ENCODE data around the gene TMEM151B. TPM values are rescaled to one million over a fixed set of nuclear protein-coding genes. Genes with fewer than 3 reads are reported as not detected.
A peak's percentile ranks its signal among the peaks of the same experiment; 100 is the strongest.

Gene TMEM151B
- total and polyA plus RNA-seq, 9 of the 15 experiments (the other 6 are each of a cell fraction or from before 2014, with no cell fraction given): not detected

DNA sequence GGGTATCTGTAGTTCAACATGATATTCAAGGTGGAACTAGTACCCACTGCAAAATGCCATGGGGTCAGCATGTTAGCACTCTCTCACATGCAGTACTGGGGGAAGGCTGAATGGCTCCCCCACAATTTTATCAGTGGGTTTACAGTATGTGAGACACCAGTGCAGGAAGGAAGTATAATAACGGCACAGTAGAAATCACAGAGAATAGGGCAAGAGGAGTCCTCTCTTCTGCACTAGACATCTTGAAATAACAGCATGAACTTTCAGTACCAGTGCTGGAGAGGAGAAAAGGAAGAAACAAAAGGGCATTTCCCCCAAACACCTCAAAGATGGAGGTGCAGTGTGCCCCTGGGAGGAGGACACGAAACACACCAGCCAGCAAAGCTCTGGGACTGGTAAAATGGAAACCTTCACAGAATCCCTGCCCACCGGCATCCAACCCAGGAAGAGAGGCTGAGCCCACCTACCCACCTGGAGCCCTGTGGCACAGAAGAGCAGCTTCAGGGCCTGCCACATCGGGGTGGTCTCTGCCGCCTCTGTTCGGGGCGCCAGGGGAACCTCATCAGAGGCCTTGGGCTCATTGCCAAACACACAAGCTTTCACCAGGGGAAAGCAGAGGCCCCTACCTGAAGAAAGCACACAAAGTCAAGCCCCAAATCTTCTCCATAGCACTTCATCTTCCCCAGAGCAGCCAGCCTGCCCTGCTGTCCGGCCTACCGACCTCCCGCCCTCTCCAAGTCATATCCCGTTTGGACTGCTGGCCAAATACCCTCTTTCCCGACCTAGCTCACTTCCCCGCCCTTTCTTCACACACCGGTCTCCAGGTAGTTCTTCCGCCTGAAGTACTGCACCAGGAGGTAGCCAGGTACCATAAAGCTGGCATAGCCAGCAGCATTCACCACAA, 14.1 kb upstream of the TMEM151B start (continued):
- TF ChIP-seq FOXK2 (conservative IDR thresholded peaks at IDR 0.05 in 1 of 2, IDR thresholded peaks at IDR 0.05 in 1 of 2; ENCODE audit: low read depth in 2 of 2) (no peak), ZNF431 (CRISPR knock-in tag; IDR thresholded peaks at IDR 0.05) (no peak), MECOM (CRISPR knock-in tag; IDR thresholded peaks at IDR 0.05) (no peak), ZNF444 (CRISPR knock-in tag; IDR thresholded peaks at IDR 0.05) (no peak), TFAM (CRISPR knock-in tag; conservative IDR thresholded peaks at IDR 0.05) (no peak), KAT7 (CRISPR knock-in tag; IDR thresholded peaks at IDR 0.05; ENCODE audit: borderline replicate concordance) (no peak), TCFL5 (CRISPR knock-in tag; conservative IDR thresholded peaks at IDR 0.05) (no peak), ZNF408 (CRISPR knock-in tag; IDR thresholded peaks at IDR 0.05; ENCODE audit: low read depth) (no peak), IRF2 (CRISPR knock-in tag; IDR thresholded peaks at IDR 0.05) (no peak), MTF1 (CRISPR knock-in tag; IDR thresholded peaks at IDR 0.05; ENCODE audit: borderline replicate concordance) (no peak), ZNF217 (CRISPR knock-in tag; IDR thresholded peaks at IDR 0.05) (no peak), XRCC5 (IDR thresholded peaks at IDR 0.05; ENCODE audit: low read depth, low read length) (peak; percentile 6; the same call in 1 of the 2 replicates), ZNF316 (IDR thresholded peaks at IDR 0.05) (0 out of 2 replicates have a peak, but pooled peaks have one; percentile 1), SNIP1 (IDR thresholded peaks at IDR 0.05; ENCODE audit: low read depth) (no peak), ZC3H11A (IDR thresholded peaks at IDR 0.05; ENCODE audit: low read depth, low read length) (no peak), ZSCAN29 (IDR thresholded peaks at IDR 0.05) (no peak), WHSC1 (IDR thresholded peaks at IDR 0.05; ENCODE audit: low read length) (no peak)
- TF ChIP-seq, protein P1, sequence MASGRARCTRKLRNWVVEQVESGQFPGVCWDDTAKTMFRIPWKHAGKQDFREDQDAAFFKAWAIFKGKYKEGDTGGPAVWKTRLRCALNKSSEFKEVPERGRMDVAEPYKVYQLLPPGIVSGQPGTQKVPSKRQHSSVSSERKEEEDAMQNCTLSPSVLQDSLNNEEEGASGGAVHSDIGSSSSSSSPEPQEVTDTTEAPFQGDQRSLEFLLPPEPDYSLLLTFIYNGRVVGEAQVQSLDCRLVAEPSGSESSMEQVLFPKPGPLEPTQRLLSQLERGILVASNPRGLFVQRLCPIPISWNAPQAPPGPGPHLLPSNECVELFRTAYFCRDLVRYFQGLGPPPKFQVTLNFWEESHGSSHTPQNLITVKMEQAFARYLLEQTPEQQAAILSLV (tag; IDR thresholded peaks at IDR 0.05): no peak
- TF ChIP-seq, protein P2, sequence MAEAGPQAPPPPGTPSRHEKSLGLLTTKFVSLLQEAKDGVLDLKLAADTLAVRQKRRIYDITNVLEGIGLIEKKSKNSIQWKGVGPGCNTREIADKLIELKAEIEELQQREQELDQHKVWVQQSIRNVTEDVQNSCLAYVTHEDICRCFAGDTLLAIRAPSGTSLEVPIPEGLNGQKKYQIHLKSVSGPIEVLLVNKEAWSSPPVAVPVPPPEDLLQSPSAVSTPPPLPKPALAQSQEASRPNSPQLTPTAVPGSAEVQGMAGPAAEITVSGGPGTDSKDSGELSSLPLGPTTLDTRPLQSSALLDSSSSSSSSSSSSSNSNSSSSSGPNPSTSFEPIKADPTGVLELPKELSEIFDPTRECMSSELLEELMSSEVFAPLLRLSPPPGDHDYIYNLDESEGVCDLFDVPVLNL (CRISPR knock-in tag; IDR thresholded peaks at IDR 0.05; ENCODE audit: low read depth): no peak
- TF ChIP-seq, protein P3, sequence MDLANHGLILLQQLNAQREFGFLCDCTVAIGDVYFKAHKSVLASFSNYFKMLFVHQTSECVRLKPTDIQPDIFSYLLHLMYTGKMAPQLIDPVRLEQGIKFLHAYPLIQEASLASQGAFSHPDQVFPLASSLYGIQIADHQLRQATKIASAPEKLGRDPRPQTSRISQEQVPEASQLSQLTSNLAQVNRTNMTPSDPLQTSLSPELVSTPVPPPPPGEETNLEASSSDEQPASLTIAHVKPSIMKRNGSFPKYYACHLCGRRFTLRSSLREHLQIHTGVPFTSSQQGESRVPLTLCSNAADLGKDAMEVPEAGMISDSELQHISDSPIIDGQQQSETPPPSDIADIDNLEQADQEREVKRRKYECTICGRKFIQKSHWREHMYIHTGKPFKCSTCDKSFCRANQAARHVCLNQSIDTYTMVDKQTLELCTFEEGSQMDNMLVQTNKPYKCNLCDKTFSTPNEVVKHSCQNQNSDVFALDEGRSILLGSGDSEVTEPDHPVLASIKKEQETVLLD (IDR thresholded peaks at IDR 0.05): no peak
- TF ChIP-seq, protein P4, sequence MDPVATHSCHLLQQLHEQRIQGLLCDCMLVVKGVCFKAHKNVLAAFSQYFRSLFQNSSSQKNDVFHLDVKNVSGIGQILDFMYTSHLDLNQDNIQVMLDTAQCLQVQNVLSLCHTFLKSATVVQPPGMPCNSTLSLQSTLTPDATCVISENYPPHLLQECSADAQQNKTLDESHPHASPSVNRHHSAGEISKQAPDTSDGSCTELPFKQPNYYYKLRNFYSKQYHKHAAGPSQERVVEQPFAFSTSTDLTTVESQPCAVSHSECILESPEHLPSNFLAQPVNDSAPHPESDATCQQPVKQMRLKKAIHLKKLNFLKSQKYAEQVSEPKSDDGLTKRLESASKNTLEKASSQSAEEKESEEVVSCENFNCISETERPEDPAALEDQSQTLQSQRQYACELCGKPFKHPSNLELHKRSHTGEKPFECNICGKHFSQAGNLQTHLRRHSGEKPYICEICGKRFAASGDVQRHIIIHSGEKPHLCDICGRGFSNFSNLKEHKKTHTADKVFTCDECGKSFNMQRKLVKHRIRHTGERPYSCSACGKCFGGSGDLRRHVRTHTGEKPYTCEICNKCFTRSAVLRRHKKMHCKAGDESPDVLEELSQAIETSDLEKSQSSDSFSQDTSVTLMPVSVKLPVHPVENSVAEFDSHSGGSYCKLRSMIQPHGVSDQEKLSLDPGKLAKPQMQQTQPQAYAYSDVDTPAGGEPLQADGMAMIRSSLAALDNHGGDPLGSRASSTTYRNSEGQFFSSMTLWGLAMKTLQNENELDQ (CRISPR knock-in tag; IDR thresholded peaks at IDR 0.05; ENCODE audit: borderline replicate concordance): no peak
- TF ChIP-seq, protein P5, sequence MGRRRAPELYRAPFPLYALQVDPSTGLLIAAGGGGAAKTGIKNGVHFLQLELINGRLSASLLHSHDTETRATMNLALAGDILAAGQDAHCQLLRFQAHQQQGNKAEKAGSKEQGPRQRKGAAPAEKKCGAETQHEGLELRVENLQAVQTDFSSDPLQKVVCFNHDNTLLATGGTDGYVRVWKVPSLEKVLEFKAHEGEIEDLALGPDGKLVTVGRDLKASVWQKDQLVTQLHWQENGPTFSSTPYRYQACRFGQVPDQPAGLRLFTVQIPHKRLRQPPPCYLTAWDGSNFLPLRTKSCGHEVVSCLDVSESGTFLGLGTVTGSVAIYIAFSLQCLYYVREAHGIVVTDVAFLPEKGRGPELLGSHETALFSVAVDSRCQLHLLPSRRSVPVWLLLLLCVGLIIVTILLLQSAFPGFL (CRISPR knock-in tag; IDR thresholded peaks at IDR 0.05): no peak

Measured in K562 (cell line).